NOMO-1 treated with dmso at 0.1 percent for 144 hours (cell line): ENCODE data around the gene HCST.
A peak's percentile ranks its signal among the peaks of the same experiment; 100 is the strongest.

Experiments used
- DNase-seq: peaks from one replicate; lab custom pipeline; 2025; ENCODE audit not compliant: unreplicated experiment; lab: John Stamatoyannopoulos, UW

The HCST gene

DNA sequence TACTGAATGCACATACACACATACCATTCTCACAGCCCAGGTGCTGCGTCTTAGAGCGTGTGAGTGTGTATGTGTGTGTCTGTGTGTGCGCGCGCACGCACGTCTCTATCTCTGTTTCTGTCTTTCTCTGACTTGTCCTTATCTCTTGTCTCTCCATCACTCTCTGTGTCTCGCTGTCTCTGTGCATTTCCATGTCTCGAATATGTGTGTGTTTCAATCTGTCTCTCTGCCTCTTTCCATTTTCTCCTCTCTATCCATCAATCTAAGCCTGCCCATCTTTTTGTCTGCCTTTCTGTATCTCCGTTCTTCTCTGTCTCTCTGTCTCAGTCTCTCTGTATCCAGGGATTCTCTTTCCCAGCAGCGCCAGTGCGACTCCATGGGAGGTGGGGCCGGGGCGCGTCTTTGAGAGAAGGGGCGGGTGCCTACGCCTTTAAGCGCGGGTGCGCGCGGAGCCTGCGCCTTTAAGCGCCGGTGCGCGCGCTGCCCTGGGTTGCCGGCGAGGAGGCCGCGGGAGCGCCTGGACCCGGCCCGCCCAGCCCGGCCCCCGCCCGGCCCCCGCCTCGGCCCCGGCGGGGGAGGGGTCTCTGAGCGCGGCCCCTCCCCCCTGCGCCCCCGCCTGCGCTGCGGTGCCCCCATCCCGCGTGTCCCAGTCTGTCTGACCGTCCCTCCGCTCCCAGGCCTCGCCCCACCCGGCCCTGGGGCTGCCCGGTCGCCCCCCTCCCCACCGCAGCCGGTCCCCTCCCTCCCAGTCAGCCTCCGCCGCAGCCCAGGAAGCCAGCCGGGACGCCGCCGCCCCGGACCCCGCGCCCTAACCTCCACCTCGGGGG, 33.8 kb downstream of the HCST start, which contains the start of gene LRFN3:
TSS of gene LRFN3 (plus strand) at position 464 of the 827 bp plus-strand sequence. CDS start 3,052 bp downstream, outside the sequence.
- peak; percentile 6 for DNase-seq

DNA sequence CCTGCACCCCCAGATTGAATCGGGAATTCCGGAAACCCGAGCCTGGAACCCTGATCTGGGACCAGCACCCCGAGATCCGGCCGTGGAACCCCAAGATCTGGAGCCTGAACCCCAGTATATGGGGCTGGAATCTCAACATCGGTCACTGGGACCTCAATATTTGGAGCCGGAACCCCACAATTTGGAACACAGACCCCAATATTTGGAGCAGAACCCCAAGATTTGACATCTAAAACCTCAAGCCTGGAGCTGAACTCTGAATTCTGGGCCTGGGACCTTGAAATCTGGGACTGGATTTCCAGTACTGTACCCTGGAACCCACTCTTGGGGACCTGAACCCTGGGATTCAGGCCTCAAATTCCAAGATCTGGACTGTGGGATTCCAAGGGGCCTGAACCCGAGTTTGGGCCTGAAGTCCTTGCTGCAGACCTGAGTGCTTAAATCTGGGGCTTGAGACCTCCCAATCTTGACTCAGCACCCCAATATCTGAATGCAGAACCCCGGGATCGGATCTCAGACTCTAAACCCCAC, 34.5 kb downstream of the HCST start:
- no peak for DNase-seq

DNA sequence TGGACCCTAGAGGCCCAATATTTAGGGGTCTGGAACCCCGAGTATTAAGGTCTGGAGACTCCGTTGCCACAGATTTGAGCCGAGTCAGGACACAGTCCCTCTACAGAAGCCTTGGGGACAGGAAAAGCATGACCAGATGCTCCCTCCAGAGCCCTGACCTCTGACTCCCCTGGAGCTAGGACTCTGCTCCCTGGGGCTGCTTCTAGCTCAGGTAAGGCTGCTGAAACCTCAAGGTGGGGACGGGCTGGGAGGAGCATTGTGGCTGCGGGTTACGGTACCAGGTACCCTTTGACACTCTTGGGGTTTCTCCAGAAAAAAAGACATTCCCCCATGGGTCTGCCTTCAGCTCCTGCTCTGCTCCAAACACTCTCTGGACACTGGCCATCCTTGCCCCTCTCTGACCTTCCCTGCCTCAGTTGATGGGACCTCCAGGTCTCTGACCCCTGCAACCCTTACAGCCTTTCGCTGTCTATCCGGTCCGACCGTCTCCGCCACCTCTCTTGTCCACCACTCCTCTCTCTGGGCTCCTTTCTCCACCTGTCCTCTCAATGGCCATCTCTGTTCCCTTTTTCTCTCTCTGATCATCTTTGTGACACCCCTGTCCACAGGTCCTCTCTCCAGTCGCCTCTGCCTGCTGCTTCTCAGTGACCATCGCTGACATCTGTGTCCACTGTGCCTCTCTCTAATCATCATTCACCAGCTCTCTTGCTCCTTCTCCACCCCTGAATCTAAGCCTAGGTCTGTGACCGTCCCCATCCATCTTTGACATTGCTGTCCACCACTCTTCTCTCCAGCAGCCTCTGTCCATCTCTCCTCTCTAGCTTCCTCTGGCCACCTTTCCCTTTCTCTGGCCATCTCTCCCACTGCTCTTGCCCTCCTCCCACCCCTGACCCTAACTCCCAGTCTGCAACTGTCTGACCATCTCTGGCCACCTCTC, 35.3 kb downstream of the HCST start:
- DNase-seq = no peak

DNA sequence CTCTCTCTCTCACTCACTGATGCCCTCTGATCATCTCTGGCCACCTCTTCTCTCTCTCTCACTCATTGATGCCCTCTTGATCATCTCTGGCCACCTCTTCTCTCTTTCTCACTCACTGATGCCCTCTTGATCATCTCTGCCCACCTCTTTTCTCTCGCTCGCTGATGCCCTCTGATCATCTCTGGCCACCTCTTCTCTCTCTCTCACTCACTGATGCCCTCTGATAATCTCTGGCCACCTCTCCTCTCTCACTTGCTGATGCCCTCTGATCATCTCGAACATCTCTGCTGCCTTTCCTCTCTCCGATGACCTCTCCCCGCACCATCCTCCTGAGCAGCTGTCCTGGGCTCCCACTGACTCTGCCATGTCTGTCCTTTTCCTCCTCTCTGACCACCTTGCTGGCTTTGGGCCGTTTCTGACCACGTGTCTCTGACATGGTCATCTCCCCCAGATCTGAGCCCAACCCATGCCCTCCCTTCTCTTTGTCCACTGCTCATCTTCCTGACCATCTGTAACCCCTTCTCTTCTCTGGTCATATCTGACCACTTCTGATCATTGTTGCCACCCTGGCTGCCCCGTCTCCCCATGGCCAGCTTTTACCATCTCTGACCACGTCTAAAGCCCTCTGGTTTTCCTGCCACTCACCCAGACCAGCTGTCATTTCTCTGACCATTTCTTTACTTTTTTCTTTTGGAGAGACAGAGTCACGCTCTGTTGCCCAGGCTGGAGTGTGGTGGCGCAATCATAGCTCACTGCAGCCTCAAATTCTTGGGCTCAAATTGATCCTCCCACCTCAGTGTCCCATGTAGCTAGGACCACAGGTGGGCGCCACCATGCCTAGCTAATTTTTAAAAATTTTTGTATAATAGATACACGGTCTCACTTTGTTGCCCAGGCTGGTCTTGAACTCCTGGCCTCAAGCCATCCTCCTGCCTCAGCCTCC, 36.2 kb downstream of the HCST start:
- no peak for DNase-seq

DNA sequence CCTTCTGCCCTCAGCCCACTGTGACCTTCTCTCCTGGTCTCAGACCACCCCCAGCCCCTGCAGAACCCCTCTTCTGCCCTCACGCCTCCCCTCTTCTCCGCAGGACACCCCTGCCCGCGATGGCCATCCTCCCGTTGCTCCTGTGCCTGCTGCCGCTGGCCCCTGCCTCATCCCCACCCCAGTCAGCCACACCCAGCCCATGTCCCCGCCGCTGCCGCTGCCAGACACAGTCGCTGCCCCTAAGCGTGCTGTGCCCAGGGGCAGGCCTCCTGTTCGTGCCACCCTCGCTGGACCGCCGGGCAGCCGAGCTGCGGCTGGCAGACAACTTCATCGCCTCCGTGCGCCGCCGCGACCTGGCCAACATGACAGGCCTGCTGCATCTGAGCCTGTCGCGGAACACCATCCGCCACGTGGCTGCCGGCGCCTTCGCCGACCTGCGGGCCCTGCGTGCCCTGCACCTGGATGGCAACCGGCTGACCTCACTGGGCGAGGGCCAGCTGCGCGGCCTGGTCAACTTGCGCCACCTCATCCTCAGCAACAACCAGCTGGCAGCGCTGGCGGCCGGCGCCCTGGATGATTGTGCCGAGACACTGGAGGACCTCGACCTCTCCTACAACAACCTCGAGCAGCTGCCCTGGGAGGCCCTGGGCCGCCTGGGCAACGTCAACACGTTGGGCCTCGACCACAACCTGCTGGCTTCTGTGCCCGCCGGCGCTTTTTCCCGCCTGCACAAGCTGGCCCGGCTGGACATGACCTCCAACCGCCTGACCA, 37.2 kb downstream of the HCST start:
- DNase-seq = no peak

DNA sequence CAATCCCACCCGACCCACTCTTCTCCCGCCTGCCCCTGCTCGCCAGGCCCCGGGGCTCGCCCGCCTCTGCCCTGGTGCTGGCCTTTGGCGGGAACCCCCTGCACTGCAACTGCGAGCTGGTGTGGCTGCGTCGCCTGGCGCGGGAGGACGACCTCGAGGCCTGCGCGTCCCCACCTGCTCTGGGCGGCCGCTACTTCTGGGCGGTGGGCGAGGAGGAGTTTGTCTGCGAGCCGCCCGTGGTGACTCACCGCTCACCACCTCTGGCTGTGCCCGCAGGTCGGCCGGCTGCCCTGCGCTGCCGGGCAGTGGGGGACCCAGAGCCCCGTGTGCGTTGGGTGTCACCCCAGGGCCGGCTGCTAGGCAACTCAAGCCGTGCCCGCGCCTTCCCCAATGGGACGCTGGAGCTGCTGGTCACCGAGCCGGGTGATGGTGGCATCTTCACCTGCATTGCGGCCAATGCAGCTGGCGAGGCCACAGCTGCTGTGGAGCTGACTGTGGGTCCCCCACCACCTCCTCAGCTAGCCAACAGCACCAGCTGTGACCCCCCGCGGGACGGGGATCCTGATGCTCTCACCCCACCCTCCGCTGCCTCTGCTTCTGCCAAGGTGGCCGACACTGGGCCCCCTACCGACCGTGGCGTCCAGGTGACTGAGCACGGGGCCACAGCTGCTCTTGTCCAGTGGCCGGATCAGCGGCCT, 37.9 kb downstream of the HCST start:
- no peak for DNase-seq

DNA sequence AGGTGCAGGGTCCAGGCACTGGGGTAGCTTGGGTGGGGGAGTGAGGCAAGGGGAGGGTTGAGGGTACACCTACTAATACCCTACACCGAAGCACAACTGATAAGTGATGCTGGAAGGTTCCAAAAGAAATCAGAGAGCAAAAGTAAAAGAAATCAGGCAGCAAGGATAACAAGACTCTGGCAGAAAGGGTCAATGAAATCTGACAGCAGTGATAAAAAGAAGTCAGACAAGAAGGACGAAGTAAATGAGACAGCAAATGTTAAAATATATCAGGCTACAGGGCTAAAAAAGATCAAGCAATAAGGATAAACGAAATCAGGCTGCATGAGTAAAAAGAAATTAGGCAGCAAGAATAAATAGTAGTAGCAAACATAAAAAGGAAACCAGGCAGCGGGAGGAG, 38.5 kb downstream of the HCST start:
- no peak for DNase-seq

DNA sequence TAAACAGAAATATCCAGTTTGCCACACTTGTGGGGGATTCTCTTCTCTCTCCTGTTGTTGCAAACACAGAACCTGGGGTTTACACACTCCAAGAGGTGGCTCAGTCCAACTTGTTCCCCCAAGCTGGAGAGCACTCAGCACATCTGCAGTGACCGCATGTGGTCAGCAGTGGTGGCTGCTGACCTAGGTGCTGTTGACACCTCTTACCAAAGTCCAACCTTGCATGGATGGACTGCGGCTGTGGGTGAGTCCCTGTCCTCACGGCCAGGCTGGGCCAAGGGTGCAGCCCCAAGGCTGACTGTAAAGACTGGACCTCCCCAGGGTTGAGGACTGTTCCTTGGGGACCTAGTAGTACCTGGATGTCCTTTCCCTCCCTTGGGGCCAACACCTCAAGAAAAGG, 39.9 kb downstream of the HCST start:
- DNase-seq = no peak

DNA sequence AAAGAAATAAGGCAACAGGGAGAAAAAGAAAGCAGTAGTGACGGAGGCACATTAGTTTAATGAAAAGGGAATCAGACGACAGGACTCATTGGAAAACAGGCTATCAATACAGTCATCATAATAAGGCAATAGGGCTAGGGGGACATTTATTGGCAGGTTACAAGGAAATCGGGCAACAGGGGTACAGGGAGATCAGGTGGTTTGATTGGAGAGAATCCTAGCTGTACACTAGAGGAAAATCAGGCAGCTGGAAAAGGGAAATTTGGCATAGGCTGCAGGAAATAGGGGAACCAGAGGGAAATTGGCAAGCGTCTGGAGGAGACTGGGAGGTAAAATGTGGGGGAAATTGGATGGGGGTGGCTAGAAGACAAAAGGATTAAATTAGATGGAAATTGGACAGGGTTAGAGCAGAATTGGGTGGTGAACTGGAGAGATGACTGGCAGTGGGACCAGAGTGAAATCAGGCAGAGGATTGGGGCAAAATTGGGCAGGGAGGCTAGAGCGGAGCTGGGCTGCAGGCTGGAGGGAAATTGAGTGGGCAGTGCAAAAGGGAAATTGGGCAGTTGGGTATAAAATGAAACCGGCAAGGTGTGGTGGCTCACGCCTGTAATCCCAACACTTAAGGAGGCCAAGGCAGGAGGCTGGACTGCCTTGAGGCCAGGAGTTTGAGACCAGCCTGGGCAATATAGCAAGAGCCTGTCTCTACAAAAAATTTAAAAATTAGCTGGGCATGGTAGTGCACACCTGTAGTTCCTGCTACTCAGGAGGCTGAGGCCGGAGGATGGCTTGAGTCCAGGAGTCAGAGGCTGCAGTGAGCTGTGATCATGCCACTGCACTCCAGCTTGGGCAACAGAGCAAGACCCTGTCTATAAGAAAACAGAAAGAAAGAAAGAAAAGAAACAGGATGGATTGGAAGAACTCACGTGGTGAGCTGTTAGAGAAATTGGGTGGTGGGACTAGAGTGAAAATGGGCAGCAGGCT, 41.3 kb downstream of the HCST start:
- no peak for DNase-seq

DNA sequence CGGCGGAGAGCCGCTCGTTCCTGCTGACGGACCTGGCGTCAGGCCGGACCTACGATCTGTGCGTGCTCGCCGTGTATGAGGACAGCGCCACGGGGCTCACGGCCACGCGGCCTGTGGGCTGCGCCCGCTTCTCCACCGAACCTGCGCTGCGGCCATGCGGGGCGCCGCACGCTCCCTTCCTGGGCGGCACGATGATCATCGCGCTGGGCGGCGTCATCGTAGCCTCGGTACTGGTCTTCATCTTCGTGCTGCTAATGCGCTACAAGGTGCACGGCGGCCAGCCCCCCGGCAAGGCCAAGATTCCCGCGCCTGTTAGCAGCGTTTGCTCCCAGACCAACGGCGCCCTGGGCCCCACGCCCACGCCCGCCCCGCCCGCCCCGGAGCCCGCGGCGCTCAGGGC, 42.2 kb downstream of the HCST start:
- no peak for DNase-seq

DNA sequence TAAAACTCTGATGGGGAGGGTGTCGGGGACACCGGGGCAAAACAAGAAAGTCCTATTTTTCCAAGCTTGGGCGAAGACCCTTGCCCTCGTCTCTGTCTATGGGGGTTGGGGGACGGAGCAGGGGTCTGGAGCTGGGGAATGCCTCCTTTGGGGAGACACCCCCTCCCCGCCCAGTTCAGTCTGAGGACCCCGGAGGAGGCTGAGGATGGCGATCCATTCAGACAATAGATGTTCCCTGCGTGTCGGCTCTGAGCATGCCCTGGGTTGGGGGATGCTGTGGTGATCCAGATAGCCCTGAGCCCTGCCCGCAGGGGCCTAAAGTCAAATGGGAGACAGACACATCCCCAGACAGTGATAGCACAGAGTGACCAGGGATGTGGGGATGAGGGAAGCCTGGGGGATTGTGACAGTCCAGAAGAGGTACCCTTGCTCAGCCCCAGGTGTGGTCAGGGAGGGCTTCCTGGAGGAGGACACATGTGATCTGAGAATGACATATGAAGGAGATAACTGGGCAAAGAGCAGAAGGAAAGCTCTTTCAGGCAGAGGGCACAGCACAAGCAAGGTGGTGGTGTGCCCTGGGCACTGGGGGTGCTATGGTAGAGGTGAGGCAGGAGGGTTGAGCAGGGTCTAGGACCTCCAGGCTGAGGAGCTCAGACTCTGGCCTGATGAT, 42.9 kb downstream of the HCST start:
- no peak for DNase-seq

DNA sequence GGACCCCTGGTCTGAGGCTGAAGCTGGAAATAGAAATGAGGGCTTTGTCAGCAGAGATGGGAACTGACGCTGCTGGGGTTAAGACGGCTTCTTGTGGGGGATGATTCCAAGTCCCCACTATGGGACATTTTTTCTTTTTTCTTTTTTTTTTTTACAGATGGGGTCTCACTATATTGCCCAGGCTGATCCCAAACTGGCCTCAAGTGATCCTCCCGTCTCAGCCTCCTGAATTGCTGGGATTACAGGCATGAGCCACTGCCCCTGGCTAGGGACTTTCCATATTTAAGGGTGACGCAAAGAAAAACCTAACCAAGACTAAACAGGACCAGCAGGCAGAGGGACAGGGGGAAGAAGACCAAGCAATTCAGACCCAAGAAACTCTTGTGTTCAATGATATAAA, 43.9 kb downstream of the HCST start:
- no peak for DNase-seq

DNA sequence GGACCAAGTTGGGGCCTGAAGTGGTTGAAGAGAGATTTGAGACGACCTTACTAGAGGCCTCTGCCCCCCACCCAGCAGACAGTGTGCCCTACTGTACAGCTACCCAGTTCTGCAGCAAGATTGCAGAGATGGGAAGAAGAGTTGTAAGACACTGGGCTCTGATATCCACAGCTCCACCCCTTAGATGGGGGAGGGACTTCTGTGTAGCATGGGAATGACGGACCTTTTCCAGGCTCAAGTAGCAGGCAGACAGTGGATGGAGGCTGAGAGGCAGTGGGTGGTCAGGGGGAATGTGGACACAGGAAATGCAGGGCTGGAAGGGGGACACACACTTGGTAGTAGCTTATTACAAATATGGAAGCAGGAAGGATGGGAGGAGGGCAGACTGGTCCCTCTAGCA, 46.8 kb downstream of the HCST start:
- DNase-seq = no peak
